GOT3 (cell line): Measurements from ENCODE around the gene SFT2D2.
"Not testable (repeated sequence)": the region's sequence is repeated elsewhere in the genome, so short reads cannot be mapped to it uniquely, and the experiment has no call there.

Source experiments
- DNase-seq: peaks from one replicate; lab custom pipeline; 2025; ENCODE audit warnings: mixed read lengths; lab: John Stamatoyannopoulos, UW

Gene SFT2D2

DNA sequence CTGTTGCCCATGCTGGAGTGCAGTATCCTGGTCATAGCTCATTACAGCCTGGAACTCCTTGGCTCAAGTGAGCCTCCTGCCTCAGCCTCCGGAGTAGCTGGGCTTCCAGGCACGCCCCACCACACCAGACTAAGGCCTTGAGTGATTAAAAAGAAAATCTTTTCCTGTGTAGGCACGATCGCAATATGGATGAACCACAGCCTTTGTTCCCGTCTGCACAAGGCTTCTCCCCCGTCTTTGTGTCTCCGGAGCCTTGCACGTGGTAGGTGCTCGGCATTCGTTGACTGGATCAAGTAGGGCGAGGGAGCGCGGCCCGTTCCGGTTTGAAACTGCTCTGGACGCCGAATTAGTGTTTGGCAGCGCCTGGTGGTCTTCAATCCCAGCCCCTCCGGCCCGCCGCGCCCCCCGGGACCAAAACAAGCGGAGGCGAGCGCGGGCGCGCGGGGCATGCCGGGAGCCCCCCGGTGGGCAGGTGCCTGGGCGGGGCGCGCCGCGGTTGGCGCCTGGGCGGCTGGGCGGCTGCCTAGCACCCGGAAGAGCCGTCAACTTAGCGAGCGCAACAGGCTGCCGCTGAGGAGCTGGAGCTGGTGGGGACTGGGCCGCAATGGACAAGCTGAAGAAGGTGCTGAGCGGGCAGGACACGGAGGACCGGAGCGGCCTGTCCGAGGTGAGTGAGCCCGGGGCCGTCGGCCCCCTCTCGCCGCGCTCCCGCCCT lies at the start of gene SFT2D2:
Gene SFT2D2 (plus strand): TSS at position 529 of the 715 bp plus-strand sequence. CDS start 76 bp downstream, at position 605.
- DNase-seq, result peak; percentile 85

DNA sequence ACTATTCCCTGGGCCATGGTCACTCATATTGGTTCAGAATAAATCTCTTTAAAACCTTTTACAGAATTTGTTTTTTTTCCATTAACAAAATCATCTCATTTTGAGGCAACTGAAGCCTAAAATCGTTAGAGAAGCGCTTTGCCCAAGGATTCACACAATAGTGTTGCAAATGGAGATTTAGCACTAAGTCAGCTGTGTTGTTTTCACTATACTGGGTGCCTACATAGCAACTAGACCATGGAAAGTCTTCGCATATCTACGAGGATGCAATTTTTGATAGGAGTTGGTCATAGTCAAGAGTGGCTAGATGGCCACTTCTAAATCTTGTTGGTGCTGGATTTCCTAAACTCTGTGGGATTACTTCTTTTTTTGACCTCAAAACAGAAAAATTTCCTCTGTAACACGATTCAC lies 47.6 kb upstream of the SFT2D2 start:
- no peak for DNase-seq

DNA sequence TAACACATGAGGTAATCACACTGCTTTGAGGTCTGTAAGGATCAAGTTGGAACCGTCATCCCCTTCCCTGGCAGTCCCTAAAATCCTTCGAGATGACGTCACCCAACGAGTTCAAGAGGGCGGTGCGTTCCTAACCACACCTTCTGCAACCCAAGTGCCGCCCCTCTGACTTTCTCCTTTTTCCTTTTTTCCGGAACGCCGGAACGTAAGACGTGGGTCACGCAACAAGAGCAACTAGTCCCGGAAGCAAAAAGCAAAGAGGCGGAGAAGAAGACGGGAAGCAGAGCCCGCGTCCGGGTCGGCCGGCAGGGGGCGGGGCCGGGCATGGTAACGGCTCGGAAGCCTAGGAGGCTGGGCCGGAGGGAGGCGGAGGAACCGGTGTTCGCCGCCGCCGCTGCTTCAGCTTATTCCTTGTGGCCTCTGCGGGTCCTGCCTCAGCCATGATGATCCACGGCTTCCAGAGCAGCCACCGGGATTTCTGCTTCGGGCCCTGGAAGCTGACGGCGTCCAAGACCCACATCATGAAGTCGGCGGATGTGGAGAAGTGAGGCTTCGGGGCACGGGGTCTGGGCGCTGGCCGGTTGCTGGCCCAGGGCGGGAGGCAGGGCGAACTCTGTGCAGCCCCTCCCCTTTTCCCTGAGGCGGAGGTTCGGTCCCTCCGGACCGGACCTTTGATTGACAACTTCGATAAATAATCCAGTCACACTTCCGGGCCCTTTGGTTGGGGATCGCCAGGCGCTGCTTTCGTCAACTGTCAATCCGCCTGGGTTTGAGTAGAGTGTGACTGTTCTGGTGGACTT lies 47.0 kb upstream of the SFT2D2 start, which contains the start of gene TIPRL:
Gene TIPRL (plus strand): TSS at position 325 of the 800 bp plus-strand sequence. CDS start 116 bp downstream, at position 441.
- peak; percentile 100 for DNase-seq

DNA sequence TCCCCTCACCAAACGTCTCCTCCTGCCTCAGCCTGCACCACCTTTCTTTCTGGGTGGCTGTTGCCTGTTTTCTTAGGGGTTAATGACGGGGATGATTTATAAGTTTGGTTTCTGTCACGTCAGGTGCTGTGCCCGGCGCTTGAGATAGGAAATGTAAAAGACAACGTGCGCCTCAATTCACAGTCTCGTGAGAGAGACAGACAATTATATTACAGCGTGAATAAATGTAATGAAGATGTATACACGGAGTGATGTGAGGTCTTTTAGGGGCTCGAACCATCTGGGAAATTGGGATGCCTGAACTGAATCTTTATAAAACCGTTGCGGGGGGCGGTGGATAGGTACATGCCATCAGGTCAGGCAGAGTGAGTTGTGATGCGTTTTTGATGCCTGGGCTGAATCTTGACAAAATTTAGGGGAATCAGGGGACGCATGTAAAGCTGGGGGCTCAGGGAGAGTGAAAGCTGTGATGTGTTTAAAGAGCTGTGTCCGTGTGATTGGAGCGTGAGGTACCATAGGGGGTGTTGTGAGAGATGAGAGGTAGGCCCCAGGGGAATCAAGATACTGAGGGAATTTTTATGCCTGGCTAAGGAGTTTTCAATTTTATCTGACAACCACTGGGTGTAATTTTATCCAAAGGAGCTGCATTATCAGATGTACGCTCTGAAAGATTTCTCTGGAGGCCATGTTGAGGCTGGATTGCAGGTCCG lies 46.2 kb upstream of the SFT2D2 start:
- DNase-seq, result no peak

DNA sequence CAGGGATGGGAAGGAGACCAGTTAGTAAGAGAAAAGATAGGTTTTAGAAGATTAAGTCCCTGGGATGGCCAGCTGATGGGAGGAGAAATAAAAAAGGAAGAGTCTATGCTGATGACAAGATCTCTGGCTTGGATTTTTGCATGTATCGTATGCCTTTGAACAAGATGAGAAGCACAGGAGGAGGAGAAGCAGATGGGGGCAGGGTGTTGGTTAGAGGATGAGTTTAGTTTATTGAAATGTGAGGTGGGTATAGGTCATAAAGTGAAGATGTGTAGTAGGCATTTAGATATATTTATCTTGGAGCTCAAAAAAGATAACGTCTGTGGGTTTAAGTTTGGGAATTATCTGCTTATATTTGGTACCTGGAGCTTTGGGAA lies 45.7 kb upstream of the SFT2D2 start:
- no peak for DNase-seq

DNA sequence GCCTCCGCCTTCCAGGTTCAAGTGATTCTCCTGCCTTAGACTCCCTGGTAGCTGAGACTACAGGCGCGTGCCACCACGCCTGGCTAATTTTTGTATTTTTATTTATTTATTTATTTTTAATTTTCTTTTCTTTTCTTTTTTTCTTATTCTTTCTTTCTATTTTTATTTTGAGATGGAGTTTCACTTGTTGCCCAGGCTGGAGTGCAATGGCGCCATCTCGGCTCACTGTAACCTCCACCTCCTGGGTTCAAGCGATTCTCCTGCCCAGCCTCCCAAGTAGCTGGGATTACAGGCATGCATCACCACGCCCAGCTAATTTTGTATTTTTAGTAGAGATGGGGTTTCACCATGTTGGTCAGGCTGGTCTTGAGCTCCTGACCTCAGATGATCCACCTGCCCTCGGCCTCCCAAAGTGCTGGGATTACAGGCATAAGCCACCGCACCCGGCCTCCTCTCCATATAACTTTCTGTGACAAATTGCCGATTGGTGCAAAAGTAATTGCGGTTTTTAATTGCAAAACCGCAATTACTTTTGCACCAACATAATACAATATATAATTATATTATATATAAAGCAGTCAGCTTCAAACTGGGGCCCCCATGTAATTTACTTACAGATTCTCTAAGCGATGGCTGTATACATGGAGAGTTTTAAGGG lies 44.6 kb upstream of the SFT2D2 start:
- not testable (repeated sequence) for DNase-seq

DNA sequence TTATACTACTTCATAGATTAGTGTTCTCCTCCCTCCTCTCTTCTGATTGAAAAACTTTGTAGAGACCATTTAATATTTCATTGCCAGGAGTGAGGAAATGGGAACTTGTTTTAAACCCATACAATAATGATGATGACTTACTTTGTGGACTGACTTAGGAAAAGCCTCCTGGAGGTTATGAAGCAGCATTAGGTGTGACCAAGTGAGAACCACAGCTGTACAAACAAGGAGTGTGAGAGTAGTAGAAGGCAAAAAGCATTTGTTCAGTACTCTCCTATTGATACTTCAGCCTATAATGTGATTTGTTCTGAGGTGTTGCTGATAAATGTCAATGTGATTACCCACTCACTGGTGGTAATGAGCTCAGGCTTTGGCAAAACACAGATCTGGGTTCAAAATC lies 38.6 kb upstream of the SFT2D2 start:
- DNase-seq, result no peak

DNA sequence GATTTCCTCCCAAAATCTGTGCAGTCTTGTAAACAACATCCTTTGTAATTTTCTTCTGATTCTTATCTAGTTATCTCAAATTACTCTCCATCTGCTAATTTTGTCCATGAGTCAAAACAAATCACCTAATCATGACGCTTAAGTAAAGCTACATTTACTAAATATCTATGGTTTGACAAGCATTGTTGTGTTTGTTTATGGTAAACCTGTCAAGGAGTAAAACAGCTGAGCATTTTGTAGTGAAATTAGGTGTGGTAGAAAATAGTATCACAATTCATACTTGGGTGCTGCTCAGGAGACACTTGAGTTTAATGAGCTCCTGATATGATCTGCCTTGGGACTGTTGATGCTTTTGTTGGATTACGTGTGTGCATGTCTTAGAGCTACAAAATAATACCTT lies 35.4 kb upstream of the SFT2D2 start:
- no peak for DNase-seq

DNA sequence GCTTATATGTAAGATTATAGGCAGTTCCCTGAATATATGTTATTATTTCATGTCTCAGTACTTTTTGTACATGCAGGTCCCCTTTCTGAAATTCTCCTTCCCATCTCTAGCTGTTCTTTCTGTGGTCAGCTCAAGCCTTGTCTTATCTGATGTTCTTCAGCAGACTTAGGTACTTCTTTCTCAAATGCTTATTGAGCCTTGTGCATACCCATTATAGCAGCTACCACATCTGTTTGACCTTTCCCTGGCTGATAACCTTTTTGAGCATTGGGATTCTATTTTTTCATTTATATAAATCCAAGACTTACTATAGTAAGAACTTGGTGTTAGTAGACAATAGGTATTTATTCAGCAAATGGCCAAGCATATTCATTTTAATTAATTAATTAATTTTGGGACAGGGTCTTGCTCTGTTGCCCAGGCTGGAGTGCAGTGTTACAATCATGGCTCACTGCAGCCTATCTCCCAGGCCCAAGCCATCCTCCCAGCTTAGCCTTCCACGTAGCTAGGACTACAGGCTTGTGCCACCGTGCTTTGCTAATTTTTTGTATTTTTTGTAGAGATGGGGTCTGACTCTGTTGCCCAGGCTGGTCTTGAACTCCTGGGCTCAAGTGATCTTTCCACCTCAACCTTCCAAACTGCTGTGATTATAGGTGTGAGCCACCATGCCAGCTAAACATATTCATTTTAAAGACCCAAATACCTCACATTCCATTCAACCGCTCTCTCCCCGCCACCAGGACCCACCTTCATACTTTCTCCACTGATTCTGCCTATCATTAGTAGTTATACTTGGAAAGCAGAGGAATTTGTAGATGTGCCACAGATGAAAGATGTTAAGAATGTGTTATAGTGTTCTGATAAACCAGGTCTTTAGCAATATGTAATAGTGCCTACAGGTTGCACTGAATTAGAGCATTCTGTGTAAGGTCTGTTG lies 30.3 kb upstream of the SFT2D2 start:
- no peak for DNase-seq

DNA sequence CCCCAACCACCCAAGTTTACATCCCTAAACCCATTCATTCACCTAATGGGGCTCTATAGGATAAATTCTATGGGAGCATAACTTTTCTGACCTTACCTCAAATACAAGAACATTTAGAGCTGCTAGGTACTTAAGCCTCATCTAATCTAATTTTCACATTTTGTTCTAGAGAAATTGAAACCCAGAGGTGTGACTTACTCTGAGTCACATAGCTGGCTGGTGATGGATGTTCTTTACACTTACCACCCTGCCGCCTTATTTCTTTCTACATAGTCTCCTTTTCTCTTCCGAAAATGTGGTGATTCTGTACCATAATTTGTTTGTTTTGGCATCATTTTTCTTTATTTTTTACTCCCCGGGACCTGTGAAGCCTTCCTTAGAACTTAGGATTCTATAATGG lies 26.7 kb upstream of the SFT2D2 start:
- DNase-seq, result no peak

DNA sequence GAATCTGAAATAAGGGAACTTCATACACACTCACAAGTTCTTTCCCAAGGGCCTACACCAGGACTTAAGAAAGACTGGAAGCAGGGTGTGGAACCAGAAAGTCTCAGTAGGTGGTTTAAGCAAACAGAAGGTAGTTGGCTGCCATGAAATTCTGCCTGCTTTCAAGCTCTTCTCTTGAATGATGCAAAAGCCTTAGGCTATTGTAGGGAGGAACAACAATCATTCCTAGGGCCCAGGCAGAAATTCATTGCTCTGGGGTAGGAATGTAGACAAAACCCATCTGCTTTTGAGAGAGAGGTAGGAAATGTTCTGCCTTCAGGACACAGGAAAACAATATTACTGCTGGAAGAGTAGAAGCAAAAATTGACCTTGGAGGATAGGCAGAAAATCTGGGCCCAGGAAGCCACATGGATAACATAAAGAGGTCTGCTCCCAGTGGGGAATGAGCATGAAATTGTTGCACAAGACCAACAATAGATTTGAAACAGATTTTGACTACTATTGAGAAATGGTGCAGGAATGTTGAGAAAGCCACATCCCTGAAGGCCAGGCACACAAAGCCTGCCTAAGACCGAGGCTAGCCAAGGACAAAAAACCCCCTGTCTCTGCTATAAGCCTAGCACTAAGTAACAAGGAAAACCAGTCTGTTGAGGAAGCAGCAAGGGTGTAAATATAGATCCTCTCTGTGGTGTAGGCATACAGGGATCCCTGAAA lies 22.7 kb upstream of the SFT2D2 start:
- no peak for DNase-seq

DNA sequence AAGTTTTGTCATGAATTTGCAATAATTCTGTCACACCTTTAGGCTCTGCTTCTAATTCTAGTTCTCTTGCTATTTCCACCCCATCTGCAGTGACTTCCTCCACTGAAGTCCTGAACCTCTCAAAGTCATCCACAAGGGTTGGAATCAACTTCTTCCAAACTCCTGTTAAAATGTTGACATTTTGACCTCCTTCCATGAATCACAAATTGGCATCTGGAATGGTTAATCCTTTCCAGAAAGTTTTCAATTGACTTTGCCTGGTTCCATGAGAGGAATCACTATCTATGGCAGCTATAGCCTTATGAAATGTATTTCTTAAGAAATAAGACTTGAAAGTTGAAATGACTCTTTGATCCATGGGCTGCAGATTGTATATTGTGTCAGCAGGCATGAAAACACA lies 19.7 kb upstream of the SFT2D2 start:
- DNase-seq, result no peak

DNA sequence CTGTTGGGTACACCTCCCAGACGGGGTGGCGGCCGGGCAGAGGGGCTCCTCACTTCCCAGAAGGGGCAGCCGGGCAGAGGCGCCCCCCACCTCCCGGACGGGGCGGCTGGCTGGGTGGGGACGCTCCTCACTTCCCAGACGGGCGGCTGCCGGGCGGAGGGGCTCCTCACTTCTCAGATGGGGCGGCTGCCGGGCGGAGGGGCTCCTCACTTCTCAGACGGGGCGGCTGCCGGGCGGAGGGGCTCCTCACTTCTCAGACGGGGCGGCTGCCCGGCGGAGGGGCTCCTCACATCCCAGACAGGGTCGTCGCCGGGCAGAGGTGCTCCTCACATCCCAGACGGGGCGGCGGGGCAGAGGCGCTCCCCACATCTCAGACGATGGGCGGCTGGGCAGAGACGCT lies 18.1 kb upstream of the SFT2D2 start:
- DNase-seq, result not testable (repeated sequence)

DNA sequence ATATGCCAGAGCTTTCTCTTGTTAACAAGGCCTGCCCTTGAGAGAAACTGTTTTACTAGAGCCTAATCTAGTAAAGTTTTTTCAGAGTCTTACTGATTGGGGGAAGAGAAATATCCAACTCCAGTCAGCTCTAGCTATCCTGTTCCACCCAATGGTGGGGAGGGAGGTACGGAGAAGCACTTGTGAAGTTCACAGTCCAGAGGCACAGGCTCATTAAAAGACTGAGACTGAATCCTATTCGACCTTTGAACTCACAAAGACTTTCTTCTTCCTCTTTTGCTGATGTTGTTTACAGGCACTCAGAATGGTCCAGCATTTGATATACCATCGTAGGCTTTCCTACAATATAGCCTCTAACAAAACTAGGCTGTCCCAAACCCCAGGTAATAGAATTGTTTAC lies 15.5 kb upstream of the SFT2D2 start:
- DNase-seq, result no peak

DNA sequence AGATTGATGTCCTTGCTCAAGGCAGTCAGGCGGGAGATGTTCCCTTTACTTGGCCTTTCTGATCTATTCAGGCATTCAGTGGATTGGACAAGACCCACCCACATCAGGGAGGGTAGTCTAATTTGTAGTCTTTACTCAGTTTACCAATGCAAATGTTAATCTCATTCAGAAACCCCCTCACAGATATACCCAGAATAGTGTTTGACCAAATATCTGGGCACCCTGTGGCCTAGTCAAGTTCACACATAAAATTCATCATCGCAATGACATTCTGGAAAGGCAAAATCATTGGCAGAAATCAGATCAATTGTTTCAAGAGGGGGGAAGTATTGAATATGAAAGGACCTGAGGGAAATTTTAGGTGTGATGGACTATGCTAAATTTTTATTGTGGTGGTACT lies 12.5 kb upstream of the SFT2D2 start:
- DNase-seq, result no peak

DNA sequence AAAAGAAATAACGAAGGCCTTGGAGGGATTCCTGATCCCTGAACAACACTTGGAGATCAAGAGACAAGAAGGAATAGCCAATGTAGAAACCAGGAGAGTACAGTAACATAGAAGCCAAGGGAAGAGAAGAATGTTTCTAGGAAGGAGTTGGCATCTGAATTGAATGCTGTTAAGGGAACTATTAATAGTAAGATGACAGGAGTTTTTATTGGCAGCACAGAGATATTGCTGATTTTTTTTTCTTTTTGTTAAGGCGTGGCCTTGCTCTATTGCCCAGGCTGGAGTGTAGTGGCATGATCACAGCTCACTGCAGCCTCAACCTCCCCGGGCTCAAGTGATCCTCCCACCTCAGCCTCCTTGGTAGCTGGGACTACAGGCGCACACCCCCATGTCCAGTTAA lies 9.6 kb upstream of the SFT2D2 start:
- DNase-seq, result no peak

DNA sequence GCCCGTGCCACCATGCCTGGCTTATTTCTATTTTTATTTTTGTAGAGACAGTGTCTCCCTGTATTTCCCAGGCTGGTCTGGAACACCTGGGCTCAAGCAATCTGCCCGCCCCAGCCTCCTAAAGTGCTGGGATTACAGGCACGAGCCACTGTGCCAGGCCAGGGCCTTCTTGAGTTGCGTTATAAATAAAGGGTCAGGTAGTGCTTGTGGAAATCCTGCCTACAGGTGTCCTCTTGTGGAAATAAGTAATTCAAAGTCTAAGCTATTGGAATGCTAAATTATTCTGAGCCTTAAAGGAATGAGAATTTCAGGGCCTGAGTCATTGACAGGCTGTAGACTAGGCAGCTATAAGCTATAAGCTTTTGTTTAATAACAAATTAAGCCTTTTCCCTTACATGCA lies 8.1 kb upstream of the SFT2D2 start:
- DNase-seq, result no peak

DNA sequence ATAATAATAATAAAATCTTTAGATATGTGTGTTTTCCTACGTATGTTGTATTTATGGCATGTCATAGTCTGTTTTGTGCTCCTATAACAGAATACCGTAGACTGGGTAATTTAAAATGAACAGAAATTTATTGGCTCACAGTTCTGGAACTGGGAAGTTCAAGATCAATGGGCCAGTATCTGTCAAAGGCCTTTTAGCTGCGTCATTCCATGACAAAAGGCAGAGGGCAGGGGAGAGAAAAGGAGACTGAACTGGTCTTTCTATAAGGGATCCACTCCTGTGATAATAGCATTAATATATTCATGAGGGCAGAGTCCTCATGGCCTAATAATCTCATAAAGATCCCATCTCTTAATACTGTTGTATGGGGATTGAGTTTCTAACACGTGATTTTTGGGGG lies 7.1 kb upstream of the SFT2D2 start:
- DNase-seq, result no peak

DNA sequence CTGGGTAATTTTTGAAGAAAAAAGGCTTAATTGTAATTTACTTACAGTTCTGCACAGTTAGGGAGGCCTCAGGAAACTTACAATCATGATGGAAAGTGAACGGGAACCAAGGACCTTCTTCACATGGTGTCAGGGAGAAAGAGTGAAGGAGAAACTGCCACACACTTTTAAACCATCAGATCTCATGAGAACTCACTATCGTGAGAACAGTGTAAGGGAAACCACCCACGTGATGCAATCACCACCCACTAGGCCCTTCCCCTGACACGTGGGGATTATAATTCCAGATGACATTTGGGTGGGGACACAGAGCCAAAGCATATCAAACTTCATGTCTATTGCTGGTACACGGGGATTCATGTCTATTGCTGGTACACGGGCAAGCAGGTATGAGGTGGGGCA lies 5.3 kb upstream of the SFT2D2 start:
- no peak for DNase-seq

DNA sequence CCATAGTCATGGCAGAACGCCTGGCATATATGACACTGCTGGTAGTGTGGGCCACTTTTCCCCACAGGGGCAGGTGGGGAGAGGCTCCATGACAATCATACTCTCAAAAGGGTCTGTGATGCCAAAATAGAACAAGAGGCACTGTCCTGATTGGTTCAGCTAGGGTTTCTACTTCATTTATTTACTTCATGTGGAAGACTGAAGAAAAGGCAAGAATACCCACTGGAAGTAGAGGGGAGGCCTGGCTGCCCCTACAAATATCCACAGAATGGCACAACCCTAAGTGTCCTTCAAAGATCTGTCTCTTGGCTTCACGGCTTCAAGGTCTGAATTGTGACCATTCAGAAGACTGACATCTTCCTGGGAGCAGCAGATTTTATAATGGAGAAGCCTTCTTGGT lies 4.5 kb upstream of the SFT2D2 start:
- DNase-seq, result no peak
